ENCODE results near the gene CACNA1C. TPM values are rescaled to one million over a fixed set of nuclear protein-coding genes. Genes with fewer than 3 reads are reported as not detected.

The CACNA1C gene
- total RNA-seq, 2 experiments from 2014 or later = 0.69 to 1.4 TPM

GRCh38 chr12:2642896-2643425, 590.2 kb downstream of the CACNA1C start:
- no peak overlapping the region for H3K4me2 ChIP-seq (ENCODE audit: low read length)
- no peak overlapping the region for H2AFZ ChIP-seq (ENCODE audit: low read length)
- no TSS peak for BruUV-seq (replicated peaks)
- no peak overlapping the region for H3K4me3 ChIP-seq (ENCODE audit: low read depth, low read length, poor library complexity, severe bottlenecking)
- H3K9me2 ChIP-seq (ENCODE audit: insufficient read depth, low read length) = no peaks in the 10 kb centered on the region
- no peak for TF ChIP-seq EZH2phosphoT487 (IDR thresholded peaks at IDR 0.05; ENCODE audit: borderline replicate concordance, low read depth, low read length)
- TF ChIP-seq CTCF (conservative IDR thresholded peaks at IDR 0.05; ENCODE audit: low read length) = no peak
- intact Hi-C loops (cut with micrococcal nuclease; ENCODE audit: unreplicated experiment) = no loop called here
- H3K4me1 ChIP-seq (ENCODE audit: insufficient read depth, low read length, poor library complexity, severe bottlenecking) = no peaks in the 10 kb centered on the region
- no peaks in the 10 kb centered on the region for H3K36me3 ChIP-seq (ENCODE audit: insufficient read depth, low read length)
- POLR2A ChIA-PET = no interaction called here
- H3K27ac ChIP-seq (ENCODE audit: low read depth, low read length, poor library complexity, severe bottlenecking) = no peak overlapping the region
- H3K79me2 ChIP-seq (ENCODE audit: insufficient read depth, low read depth, low read length) = no peaks in the 10 kb centered on the region
- H3K9me3 ChIP-seq (ENCODE audit: low read length) = no peaks in the 10 kb centered on the region
- H4K20me1 ChIP-seq (ENCODE audit: insufficient read depth, low read length) = no peaks in the 10 kb centered on the region
- DNase-seq (ENCODE audit: low spot score) = no peak
- CTCF ChIA-PET (ENCODE audit: unreplicated experiment) = no interaction called here

GRCh38 chr12:2643576-2644135, 590.9 kb downstream of the CACNA1C start:
- no TSS peak for BruUV-seq (replicated peaks)
- CTCF ChIA-PET (ENCODE audit: unreplicated experiment) = no interaction called here

More at GRCh38 chr12:2643576-2644135, 590.9 kb downstream of the CACNA1C start:
- Histone ChIP-seq H3K4me2 (ENCODE audit: low read length) (no peak overlapping the region), H3K4me1 (ENCODE audit: insufficient read depth, low read length, poor library complexity, severe bottlenecking) (no peaks in the 10 kb centered on the region), H3K4me3 (ENCODE audit: low read depth, low read length, poor library complexity, severe bottlenecking) (no peak overlapping the region), H3K9me3 (ENCODE audit: low read length) (no peaks in the 10 kb centered on the region), H3K36me3 (ENCODE audit: insufficient read depth, low read length) (no peaks in the 10 kb centered on the region), H4K20me1 (ENCODE audit: insufficient read depth, low read length) (no peaks in the 10 kb centered on the region), H3K27ac (ENCODE audit: low read depth, low read length, poor library complexity, severe bottlenecking) (no peak overlapping the region), H3K79me2 (ENCODE audit: insufficient read depth, low read depth, low read length) (no peaks in the 10 kb centered on the region), H2AFZ (ENCODE audit: low read length) (no peak overlapping the region), H3K9me2 (ENCODE audit: insufficient read depth, low read length) (no peaks in the 10 kb centered on the region)
- intact Hi-C loops (cut with micrococcal nuclease; ENCODE audit: unreplicated experiment) = no loop called here
- TF ChIP-seq CTCF (conservative IDR thresholded peaks at IDR 0.05; ENCODE audit: low read length) = no peak
- TF ChIP-seq EZH2phosphoT487 (IDR thresholded peaks at IDR 0.05; ENCODE audit: borderline replicate concordance, low read depth, low read length) = no peak
- DNase-seq (ENCODE audit: low spot score) = no peak
- POLR2A ChIA-PET = no interaction called here
